Lower lobe of right lung (tissue), 2 donors: ENCODE results near the gene PACS2. TPM values are rescaled to one million over a fixed set of nuclear protein-coding genes. Genes with fewer than 3 reads are reported as not detected.

ENCODE experiments used
- ATAC-seq, 2 donors: fragments of 200-7000 bp; cut with Tn5 transposase; one replicate each; pipeline ENCODE4 v1.9.1; 2020 to 2022; ENCODE audit warnings: mild to moderate bottlenecking in 2 of 2, moderate library complexity in 2 of 2
- DNase-seq: peaks from one replicate; pipeline ENCODE4 v3.0.0-alpha.2; 2020
- H3K27ac ChIP-seq: fragments of 200-600 bp; one replicate; pipeline ENCODE4 v1.8.0; 2022
- H3K27me3 ChIP-seq: fragments of 200-600 bp; one replicate; pipeline ENCODE4 v1.8.0; 2022; ENCODE audit warnings: low read depth
- H3K36me3 ChIP-seq: fragments of 200-600 bp; one replicate; pipeline ENCODE4 v1.8.0; 2022; ENCODE audit warnings: mild to moderate bottlenecking
- H3K4me1 ChIP-seq: fragments of 200-600 bp; one replicate; pipeline ENCODE4 v1.8.0; 2022
- H3K4me3 ChIP-seq: fragments of 200-600 bp; one replicate; pipeline ENCODE4 v1.8.0; 2022; ENCODE audit warnings: mild to moderate bottlenecking
- H3K9me3 ChIP-seq: fragments of 200-600 bp; one replicate; pipeline ENCODE4 v1.8.0; 2022
- CTCF ChIP-seq: fragments of 200-600 bp; IDR thresholded peaks from one replicate; pipeline ENCODE4 v1.8.0; 2022; ENCODE audit warnings: antibody characterized with exemption, mild to moderate bottlenecking
- intact Hi-C: fragments of 100-400 bp; cut with DNase I; formaldehyde crosslinking; loops from one replicate; pipeline ENCODE4 v1.11.0; 2022
- total RNA-seq: library from RNA; stranded (reverse); fragmentation: NEBNext Ultra II Directional; extraction: Animal tissue kit (Norgen Biotek cat#: 25700); gene quantifications from one replicate; pipeline ENCODE4 v1.2.1, GENCODE V29; 2021
- donor health status: DM: no; HTN: yes; CAD: no; lungs with severe emphysema.

The PACS2 gene
- total RNA-seq, 1 donor from 2014 or later: 79.7 TPM

DNA sequence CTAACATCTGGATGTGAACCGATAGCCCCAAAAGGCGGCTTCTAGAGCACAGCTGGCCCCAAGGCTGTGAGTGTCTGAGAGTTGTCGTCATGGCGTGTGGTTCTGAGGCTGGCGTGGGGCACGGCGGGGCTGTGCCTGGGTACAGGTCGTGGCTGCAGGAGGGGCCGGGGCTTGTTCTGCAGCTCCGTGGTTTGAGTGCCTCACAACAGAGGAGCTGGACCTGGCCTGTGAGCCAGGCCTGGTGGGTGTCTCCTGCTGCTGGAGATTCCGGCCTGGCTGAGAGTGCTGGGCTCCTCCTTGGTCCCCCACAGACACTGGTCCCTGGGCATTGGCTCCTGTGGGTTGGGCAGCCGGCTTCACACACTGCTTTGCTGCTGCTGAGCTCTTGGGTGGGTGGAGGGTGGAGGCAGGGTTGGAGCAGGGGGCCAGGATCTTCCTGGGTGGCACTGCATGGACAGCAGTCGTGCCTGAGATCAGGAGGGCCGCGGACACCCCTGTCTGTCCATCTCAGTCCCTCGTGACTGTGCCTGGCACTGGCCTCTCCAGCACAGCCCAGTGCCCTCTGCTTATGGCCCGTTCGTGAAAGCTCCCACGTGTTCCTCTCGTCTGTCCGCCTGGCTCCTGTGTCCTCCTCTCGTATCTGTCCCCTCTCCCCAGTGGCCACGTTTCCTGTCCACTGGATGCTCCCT, 52.0 kb downstream of the PACS2 start:
- intact Hi-C loops: no loop called here
- Histone ChIP-seq H3K27me3 (no peaks in the 10 kb centered on the region), H3K36me3 (peaks cover 30% of the 10 kb centered on the region), H3K4me1 (peaks cover 7% of the 10 kb centered on the region), H3K9me3 (no peaks in the 10 kb centered on the region), H3K27ac (no peak overlapping the region), H3K4me3 (no peak overlapping the region)
- DNase-seq (no peak), ATAC-seq (no peak)
- no peak for TF ChIP-seq CTCF

DNA sequence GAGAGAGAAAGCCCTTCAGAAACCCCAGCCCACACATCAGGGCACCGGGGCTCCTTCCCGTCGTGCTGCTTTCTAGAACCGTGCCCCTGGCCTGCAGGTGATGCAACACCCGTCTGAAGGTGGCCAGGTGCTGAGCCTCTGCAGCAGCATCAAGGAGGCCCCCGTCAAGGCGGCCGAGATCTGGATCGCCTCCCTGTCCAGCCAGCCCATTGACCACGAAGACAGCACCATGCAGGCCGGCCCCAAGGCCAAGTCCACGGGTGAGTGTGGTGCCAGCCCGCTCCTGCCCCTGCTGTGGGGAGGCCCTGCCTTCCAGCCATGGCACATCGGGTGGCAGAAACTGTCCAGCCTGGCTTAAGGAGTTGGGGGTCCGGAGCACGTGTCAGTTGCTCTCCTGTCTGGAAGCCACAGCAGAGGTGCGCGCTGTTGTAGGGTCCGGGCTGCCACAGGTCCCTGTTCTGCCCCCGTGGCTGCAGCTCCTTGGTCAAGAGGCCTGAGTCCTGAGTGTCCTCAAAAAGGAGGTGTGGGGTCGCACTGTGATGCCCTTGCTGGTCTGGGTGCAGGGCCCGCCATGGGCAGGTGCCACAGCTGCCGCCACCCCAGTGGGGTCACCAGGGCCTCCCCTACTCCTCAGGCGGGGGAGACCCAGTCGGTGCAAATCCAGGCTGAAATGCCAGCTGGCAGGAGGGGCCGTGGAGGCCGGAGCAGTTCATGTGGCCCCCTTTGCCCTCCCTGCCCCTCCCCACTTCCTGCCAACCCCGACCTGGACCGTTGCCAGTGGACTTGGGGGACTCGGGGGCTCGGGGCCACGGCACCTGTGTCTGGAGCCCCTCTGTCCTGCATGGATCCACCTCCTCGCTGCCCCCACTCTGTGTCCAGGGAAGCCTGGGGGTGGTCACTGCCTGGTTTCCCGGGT, 52.8 kb downstream of the PACS2 start:
- DNase-seq: no peak

DNA sequence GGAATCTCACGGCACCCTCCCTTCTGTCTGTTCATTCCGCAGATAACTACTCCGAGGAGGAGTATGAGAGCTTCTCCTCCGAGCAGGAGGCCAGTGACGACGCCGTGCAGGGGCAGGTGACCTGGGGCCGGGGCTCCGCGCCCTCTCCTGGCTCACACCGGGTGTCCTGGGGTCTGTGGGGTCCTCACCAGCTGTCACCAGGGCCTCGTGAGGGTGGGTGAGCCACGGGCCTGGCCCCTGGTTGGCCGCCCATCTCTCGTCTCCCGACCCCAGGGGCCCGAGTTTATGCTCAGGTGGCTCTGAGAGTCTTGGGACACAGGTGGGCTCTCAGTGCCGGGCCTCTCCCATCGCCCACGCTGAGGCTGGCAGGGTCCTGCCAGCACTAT, 53.5 kb downstream of the PACS2 start:
- Histone ChIP-seq H3K4me1 (peaks cover 7% of the 10 kb centered on the region), H3K4me3 (no peak overlapping the region), H3K27me3 (no peaks in the 10 kb centered on the region), H3K36me3 (peaks cover 30% of the 10 kb centered on the region), H3K27ac (no peak overlapping the region), H3K9me3 (no peaks in the 10 kb centered on the region)
- TF ChIP-seq CTCF: no peak
- no peak for DNase-seq
- ATAC-seq: no peak
- intact Hi-C loops: no loop called here

More for the DNA sequence above, 52.8 kb downstream of the PACS2 start:
- no peak for ATAC-seq
- intact Hi-C loops: no loop called here
- no peaks in the 10 kb centered on the region for H3K9me3 ChIP-seq
- H3K36me3 ChIP-seq: peaks cover 30% of the 10 kb centered on the region
- peaks cover 7% of the 10 kb centered on the region for H3K4me1 ChIP-seq
- H3K4me3 ChIP-seq: no peak overlapping the region
- TF ChIP-seq CTCF: no peak
- H3K27me3 ChIP-seq: no peaks in the 10 kb centered on the region
- H3K27ac ChIP-seq: no peak overlapping the region

DNA sequence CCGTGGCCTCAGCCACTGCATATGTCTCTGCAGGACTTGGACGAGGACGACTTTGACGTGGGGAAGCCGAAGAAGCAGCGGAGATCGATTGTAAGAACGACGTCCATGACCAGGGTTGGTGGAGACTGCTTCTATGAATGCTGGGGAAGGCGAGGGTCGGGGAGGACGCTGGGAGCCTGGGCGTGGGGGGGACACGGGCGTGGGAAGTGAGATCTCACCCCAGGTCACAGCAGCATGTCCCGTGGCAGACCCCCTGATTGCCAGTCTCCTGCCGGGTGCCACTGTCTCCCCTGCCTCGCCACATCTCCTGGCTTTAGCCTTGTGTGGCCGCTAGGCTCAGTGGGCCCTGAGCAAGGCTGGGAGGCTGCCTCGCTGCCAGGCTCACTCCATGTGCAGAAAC, 53.9 kb downstream of the PACS2 start:
- no peak for TF ChIP-seq CTCF

GRCh38 chr14:105368910-105369652, 54.5 kb downstream of the PACS2 start:
- H3K9me3 ChIP-seq: no peaks in the 10 kb centered on the region
- H3K4me3 ChIP-seq: no peak overlapping the region
- TF ChIP-seq CTCF: no peak
- DNase-seq: no peak
- intact Hi-C loops: no loop called here
- no peaks in the 10 kb centered on the region for H3K27me3 ChIP-seq
- H3K27ac ChIP-seq: no peak overlapping the region
- H3K36me3 ChIP-seq: peaks cover 30% of the 10 kb centered on the region
- no peak for ATAC-seq
- peaks cover 7% of the 10 kb centered on the region for H3K4me1 ChIP-seq

More for the DNA sequence above, 53.9 kb downstream of the PACS2 start:
- no peak overlapping the region for H3K27ac ChIP-seq
- peaks cover 7% of the 10 kb centered on the region for H3K4me1 ChIP-seq
- H3K4me3 ChIP-seq: no peak overlapping the region
- no peak for ATAC-seq
- no peaks in the 10 kb centered on the region for H3K27me3 ChIP-seq
- intact Hi-C loops: no loop called here
- no peaks in the 10 kb centered on the region for H3K9me3 ChIP-seq
- H3K36me3 ChIP-seq: peaks cover 30% of the 10 kb centered on the region
- no peak for DNase-seq
